ENCODE measurements around the gene PAPLN. TPM values are rescaled to one million over a fixed set of nuclear protein-coding genes. Genes with fewer than 3 reads are reported as not detected.

Gene PAPLN
- total RNA-seq, 1 donor from 2014 or later = 1.2 TPM

DNA sequence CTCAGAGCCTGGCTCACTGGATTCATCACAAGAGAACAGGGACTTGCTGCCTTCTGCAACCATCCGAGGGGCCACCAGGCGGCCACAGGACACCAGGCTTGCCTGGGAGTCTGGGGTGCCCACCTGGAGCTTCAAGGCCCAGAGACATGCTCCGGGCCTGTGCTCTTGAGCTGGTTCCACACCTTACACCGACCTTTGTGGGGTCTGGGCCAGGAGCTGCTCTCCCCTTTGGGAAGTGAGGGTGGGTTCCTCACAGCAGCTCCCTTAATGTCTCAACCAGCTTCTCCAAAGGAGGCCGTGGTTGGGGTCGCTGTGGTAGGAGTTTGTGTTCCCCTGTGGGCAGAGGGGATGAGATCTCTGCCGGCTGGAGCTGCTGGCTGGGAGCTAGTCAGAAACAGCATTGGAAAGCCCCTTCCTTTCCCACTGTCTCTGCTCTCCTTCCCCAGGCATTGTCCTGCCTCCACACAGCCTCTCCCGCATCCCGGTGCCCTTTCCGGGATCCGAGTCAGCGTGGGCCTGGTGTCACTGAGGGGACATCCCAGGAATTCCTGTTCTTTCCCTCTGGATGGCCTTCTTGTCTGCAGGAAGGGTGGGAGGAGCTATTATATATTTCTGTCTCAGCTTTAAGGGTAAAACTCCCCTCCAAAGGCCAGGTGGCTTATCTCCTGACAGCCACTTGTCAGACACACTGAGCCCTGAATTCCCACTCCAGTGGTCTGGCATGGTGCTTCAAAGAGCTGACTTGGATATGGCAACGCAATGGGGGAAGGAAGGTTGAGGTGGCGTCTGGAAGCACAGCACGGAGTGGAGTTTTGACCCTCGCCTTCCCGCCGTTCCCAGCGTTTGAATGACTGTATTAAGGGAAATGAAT lies 5.1 kb upstream of the PAPLN start:
- no peak for DNase-seq (ENCODE audit: low read depth, low spot score)

DNA sequence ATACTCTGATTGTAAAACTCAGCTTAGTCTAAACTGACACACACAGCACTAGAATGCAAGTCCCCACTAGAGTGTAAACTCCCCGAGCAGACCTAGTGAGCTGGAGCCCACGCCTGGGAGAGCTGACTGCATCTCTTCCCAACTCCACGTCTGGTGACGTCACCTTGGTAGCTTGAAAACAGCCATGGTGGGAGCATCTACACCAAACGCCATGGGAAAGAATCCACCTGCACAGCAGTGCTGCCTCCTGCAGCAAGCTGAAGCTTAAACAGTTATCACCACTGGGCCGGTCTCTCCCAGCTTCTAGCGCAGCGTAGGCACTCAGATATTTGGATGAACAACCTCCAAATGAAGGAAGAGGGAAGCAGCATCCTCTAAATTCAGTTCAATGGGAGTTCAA lies 4.3 kb upstream of the PAPLN start:
- DNase-seq (ENCODE audit: low read depth, low spot score) = no peak

DNA sequence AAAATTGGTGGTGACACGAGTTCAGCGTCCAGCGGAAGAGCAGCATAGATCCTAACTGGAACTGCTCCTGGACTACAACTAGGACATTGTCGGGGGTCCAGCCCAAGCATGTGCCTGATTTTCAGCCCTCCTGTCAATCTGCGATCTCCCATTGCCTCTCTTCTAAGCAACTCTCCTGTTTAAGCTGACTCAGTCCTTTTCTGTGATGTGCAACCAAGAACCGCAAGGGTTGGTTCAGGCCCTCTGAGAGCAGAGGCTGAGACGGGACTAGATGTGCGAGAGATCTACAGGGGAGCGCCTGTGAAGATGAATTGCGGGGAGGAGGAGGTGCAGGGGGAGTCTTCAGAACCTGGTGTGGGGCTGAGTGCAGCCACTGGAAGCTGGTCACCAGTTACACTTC lies 3.7 kb upstream of the PAPLN start:
- no peak for DNase-seq (ENCODE audit: low read depth, low spot score)

DNA sequence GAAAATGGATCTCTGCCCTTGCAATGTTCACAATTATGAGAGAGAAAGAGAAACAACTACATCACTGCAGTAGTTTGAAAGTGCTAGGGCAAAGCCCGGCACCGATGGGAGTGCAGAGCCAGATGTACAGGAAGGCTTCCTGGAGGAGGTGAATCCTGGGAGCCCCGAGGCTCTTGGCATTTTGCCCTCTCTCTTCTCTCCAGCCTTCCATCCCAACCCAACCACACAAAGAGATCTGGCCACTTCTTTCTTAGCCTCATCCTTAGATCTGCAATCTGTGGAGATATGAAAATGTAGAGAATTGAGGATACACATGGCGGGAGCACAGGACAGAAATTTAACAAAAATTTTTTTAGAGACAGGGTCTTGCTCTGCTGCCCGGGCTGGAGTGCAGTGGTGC lies 3.3 kb upstream of the PAPLN start:
- DNase-seq (ENCODE audit: low read depth, low spot score) = no peak

DNA sequence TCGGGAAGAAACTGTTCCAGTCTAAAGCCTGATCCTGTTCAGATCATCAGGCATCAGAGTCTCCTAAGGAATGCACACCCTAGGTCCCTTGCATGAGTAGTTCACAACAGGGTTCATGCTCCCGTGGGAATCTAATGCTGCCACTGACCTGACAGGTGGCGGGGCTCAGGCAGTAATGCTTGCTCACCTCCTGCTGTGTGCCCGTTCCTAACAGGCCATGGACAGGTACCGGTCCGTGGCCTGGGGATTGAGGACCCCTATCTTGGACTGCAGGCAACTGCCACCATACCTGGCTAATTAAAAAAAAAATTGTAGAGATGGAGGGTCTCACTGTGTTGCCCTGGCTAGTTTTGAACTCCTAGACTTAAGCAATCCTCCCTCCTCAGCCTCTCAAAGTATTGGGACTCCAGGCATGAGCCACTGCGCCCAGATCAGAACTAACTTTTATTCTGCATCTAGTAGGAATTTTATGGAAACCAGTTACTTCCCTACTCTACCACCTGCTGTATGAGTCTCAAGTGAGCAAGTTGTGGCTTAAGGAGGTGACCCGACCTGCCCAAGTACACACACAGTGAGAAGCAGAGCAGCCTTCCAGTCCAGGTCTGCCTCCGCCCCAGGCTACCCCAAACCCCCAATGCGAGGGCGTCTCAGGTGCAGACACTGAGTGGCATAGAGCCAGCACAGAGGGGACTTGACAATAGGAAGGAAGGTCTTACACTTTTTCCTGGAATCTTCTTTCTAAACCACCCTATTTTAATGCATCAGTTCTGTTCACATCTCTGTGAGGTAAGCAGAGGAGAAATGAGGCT lies 2.5 kb upstream of the PAPLN start:
- no peak for DNase-seq (ENCODE audit: low read depth, low spot score)

DNA sequence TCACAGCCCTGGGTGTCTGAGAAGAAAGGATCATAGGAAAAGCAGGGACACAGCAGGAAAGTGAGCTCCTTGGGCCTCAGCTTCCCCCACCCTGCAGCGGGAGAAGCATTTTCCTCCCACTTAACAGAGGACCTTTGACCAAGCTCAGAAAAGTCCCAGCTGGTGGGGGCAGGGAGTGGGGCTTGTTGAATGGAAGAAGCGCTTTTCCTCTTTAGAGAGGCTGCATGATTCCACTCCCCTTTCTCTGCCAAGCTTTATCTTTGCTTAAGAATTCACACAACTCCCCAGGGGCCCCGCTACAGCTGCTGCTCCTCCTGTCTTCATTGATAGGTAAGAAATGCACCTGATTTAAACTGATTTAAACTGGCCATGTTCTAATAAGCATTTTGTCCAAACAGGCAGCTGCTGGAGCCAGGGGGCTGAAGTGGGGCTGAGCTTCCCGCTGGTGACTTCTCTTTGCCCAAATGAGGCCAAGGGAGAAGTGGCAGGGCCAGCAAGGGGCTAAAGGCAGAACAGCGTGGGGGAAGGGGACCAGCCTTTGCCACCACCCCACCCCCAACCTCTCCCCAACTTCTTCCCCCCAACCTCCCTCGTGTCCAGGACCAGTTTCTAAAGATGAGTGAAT lies 1.7 kb upstream of the PAPLN start:
- no peak for DNase-seq (ENCODE audit: low read depth, low spot score)

DNA sequence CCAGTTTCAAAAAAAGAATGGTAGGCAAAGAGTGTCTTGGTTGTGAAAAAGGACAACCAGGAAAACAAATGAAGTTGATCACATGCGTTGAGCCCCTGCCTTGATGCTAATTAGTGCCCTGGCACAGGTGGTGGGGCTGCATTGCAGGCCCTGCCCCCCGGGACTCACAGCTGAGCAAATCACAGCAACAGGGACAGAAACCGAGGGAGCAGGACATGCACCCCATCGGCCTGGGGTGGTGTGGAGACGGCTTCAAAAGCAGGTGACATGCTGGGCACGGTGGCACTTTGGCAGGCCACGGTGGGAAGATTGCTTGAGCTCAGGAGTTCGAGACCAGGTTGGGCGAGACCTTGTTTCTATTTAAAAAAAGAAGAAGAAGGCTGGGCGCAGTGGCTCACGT lies 1.1 kb upstream of the PAPLN start:
- DNase-seq (ENCODE audit: low read depth, low spot score) = no peak

DNA sequence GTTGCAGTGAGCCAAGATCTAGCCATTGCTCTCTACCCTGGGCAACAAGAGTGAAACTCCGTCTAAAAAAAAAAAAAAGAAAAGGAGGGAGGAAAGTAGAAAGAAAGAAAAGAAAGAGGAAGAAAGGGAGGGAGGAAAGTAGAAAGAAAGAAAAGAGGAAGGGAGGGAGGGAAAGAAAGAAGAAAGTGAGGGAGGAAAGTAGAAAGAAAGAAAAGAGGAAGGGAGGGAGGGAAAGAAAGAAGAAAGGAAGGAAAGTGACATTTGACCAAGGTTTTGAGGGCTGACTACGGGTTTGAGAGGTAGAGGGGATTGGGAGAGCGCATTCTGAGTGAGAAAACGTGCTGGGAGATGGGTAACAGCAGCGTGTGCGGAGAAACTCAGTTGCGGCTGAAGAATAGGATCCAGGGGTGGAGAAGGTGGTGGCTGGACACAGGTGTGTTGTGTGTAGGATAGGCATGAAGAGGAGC lies 521 bp upstream of the PAPLN start:
- DNase-seq (ENCODE audit: low read depth, low spot score) = no peak

DNA sequence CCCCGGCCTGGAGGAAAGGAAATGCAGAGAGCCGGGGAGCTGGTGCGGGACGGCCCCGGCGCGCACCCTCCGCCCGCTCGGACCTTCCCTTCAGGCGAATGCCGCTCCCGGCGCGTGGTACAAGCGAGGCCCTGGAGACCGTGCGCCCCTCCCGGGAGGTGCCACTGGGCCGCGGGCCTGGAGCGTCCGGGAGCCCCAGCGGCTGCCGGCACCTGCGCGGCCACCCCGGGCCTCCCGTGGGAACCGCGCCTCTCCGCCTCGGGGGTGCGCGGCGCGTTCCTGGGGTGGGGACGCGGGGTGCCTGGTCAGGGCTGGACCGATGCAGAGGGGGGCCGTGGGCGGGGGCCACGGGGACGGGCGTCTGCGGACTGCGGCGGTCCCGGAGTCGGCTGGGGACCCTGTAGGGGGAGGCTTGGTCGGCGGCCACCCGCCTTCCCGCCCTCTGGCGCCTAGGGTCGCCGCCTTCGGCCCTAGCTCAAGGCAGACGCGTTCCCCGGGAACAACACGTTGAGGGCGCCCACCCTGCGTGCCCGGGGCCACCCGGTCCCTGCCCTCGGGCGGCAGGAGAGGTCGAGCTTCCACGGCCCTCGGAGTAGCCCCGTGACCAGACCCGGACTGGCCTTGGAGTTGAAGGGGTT lies 599 bp downstream of the PAPLN start:
- no peak for DNase-seq (ENCODE audit: low read depth, low spot score)

DNA sequence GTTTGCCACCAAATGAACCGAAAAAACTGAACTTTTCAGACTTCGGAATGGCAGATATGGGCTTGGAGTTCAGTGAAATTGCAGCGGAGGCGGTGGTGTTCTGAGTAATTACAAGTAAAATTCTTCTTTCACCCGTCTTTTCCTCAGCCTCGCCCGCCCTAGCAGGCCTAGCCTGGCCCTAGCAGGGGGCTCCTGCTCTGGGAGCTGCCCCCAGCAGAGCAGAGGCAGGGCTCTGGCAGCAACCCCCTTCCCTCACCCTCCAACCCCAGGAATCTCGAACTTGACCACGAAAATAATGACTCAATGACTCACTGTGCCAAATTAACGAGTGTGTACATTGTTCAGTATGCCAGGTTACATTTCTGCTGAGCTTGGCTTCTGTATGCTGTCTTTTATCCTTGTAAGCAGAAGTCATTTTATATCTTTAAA lies 1.1 kb downstream of the PAPLN start:
- DNase-seq (ENCODE audit: low read depth, low spot score) = no peak

DNA sequence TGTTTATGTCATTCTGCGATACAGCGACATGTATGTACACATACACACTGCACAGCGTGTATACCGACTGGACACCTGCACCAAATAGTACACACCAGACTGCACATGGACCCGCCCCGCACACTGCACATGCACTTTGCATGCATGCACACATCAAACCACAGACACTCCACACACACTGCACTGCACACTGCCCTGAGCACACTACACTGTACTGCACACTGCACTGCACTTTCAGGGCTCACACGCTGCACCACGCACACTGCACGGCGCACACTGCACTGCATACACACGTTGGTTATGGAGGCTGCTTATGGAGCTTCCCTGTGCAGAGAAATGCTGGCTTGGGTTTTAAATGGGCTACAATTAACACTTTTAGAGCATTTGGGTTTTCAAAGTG lies 1.6 kb downstream of the PAPLN start:
- DNase-seq (ENCODE audit: low read depth, low spot score) = no peak

DNA sequence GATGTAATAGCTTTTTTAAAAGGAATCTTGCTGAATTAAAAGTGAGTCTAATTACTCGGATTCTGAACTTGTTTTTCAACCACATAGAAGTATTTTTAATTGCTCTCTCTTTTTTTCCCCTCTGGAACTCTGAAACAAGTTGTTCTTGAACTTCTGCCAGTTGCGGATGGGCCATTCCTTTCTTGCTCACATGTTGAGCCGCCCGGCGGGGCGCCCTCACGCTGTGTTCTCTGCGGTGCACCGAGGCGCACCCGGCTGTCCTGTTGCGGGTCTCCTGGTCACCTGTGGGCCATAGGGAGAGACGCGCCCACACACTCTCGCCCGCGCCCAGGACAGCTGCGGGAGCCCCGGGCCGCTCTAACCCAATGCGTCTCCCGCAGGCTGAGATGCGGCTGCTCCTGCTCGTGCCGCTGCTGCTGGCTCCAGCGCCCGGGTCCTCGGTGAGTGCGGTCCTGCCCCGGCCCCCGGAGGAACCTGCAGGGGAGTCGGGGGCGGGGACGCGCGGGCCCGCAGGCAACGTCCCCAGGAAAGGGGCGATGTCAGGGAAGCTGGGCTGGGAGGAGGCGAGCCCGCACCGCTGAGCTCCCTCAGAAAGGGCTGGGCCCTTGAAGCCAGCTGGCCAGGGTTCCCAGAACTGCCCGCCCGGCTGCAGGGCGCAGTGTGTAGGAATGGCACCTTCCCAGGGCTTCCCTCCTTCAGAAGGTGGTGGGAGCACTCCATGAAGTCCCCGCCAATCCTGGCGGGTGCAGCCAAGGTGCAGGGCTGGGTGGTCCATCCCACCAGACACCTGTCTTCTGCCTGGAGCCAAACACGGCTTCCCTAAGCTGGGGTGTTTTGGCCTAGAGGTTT lies 2.3 kb downstream of the PAPLN start:
- DNase-seq (ENCODE audit: low read depth, low spot score) = no peak

DNA sequence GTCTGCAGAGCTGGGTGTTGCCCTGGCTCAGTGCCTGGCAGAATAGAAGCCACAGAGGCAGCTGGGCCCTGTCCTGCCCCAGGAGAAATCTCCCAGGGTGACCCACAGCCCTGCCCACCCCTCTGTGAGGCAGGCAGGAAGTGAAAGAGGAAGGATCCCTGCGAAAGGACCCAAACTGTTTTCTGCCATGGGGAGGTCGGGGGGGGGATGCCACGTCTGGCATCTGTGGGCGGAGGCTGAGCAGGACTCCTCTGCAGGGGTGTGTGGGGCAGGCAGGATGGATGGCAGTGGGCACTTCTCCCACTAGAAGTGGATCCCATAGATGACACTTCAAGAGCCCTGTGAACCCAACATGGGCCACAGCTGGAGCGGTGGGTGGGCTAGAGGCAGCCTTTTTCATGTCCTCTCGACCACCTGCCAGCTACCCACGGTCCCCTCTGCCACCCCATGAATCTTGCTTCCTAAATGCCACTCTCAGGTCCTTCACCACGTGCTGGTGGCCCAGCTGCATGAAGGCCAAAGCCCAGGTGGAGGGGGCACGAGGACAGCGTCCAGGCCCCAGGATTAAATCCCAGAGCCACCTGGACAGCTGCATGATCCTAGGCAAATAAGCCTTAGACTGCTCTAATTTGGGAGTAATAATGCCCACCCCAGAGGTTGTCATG lies 3.6 kb downstream of the PAPLN start:
- DNase-seq (ENCODE audit: low read depth, low spot score) = no peak

DNA sequence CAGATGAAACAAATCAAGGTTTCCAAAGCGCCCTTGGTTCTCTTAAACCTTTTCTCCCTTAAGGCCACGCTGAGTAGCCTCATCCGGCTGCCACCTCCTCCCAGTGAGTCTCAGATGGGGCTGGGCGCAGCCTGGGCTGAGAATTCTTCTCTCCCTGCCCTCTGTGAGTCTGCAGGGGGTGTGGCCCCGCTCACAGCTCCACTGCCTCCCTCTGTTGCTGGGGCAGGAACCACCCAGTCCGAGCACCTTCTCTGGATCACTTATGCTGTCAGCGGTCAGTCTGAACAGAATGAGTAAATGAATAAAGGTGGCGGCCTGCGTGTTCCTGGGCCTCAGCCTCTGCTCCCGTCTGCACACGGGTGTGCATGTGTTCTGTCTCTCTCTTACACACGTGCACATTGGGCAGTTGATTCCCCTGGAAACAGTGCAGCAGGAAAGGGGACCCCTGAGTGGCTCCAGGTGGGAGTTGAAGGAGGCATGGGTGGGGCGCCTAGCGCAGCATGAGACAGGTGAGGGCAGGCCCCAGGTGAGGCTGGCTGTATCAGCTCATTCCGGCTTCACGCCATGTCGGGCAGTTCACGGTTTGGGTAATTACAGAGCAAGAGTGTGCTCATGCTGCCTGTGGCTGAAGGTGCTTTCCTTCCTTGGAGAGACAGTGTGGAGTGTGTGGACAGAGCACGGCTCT lies 4.3 kb downstream of the PAPLN start:
- DNase-seq (ENCODE audit: low read depth, low spot score) = no peak

DNA sequence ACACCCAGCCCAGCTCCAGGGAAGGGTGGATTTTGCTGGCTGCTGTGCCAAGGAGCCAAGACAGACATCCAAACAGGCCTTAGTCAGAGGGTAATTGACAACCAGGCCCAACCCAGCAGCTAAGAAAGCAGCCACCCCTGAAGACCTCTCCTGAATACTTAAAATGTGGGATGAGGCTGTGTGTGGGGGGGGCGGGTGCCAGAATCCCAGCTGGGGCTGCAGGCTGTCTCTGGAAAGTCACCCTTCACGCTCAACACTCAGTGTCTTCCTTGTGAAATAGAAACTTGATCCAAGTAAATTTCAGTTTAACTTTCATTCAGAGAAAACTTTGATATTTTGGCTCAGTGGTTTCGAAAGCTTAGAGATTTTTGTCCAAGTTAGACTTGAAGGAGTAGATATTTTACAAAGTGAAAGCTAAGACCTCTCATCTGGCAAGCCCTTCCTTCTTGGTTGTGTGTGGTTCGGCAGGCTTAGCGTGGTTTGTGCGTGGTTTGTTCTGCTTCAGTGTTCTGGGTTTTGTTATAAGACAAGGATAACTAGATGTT lies 5.1 kb downstream of the PAPLN start:
- DNase-seq (ENCODE audit: low read depth, low spot score) = no peak

DNA sequence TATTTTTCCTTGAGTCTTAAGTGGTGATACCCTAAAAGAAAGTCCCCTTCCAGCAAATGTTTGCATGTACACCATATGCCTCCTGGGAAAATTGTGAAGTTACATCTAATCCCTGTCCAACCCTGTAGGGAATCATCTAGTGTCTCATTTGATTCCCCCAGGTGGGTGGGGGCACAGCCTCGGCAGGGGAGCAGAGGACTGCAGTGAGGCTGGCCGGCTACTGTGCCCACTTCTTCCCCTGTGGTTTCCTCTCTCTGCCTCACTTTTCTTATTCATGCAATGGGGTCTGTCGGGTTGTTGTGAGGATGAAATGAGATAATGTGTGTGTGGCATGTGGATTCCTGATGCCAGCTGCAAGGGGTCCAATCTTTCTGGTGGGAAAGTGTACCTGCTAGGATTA lies 6.0 kb downstream of the PAPLN start:
- no peak for DNase-seq (ENCODE audit: low read depth, low spot score)

DNA sequence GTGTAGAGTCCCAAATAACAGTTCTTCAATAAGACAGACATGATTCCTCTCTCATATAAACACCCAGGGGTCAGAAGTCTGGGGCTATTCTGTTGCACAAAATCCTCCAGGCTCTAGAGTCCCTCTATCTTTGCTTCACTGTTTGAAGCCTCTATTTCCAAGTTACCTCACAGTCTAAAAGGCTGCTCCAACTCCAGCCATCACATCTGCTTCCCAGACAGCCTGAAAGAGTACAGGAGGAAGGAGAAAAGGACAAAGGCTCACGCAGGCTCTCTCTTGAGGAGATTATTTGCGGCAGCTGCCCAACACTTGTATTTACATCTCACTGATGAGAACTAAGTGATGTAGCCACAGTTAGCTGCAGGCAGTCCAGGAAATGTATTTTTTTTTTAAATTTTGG lies 6.4 kb downstream of the PAPLN start:
- DNase-seq (ENCODE audit: low read depth, low spot score) = no peak

DNA sequence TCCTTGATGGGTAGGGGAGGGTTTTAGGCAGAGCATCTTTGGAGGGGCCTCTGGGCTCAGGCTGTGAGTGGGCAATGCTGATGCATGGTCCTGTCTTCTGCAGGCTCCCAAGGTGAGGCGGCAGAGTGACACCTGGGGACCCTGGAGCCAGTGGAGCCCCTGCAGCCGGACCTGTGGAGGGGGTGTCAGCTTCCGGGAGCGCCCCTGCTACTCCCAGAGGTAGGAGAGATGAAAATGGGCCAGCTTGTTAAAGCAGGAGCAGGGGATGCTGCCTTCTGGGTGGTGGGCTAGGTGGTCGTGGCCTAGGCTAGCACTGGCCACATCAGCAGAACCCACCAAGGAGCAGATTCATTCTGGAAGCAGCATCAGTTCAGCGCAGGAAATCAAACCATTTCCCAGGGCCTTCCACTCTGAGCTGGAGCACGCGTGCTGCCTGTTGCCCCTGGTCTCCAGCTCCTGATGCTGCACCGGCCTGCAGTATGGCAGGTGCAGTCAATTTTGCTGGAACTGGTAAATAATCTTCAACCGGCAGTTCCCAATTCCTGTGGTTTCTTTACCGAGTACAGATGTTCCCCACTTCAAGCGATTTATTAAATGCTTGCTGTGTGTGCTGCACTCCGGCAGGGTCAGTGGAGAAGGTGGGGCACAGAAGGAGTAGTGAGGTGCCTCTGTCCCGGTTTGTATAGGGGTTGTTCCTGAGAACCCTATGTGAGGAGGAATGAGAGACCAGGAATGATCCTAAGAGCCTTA lies 7.4 kb downstream of the PAPLN start:
- no peak for DNase-seq (ENCODE audit: low read depth, low spot score)
